Measurements from ENCODE around the gene RNF5.
"Not testable (repeated sequence)": the region's sequence is repeated elsewhere in the genome, so short reads cannot be mapped to it uniquely, and the experiment has no call there.

RNF5 gene

GRCh38 chr6:32137454-32137853, 40.8 kb upstream of the RNF5 start:
- TF ChIP-seq CTCF (conservative IDR thresholded peaks at IDR 0.05; ENCODE audit: control insufficient read depth, insufficient read depth, low read depth, low read length): no peak
- no peak overlapping the region for H3K4me3 ChIP-seq (ENCODE audit: control insufficient read depth, low read depth, low read length)

DNA sequence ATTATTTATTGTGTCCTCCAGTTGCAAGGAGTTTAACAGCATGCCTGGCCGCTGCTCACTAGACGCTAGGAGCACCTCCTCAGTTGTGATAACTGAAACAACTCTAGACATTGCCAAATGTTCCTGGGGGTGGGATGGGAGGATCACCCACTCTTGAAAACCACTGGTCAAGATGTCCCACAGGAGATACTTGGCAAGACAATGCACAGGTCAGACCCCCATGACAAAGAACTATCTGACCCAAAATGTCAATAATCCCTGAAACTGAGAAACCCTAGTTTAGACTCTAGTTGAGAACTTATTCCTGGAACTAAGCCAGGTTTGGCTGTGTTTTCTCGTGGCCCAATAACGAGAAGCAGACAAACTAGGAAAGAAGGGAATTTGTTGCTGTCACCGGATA, 38.6 kb upstream of the RNF5 start:
- no peak overlapping the region for H3K4me3 ChIP-seq (ENCODE audit: control insufficient read depth, low read depth, low read length)
- no peak for TF ChIP-seq CTCF (conservative IDR thresholded peaks at IDR 0.05; ENCODE audit: control insufficient read depth, insufficient read depth, low read depth, low read length)
- DNase-seq (ENCODE audit: low read depth): no peak

More at GRCh38 chr6:32137454-32137853, 40.8 kb upstream of the RNF5 start:
- DNase-seq (ENCODE audit: low read depth): no peak

DNA sequence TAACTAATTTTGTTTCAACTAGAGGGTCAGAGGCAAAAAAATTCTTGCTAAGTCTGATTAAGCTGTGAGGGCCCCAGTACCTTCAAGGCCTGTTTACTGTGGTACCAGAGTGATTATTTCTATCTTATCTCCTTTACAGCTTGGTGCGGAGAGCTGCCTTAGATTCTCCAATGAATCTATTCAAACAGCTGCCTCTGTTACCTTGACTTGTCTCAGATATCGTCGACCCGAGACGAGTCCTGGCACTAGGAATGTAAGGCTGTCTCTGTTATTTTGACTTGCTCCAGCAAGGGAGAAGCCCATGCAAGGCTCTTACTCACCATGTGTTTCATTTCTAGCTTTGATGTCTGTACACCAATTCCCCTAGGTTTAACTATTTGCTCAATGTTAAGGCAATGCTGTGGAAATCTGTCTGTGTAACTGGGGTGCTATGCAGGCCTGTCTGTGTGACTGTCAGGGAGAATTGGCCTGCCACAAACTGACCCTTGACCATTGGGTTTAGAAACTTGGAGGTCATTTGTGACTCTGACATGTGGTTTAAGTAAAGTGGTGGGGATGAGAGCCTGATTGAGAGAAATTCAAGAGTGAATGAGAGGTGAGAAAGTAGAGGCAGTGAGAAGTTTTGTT, 37.7 kb upstream of the RNF5 start:
- DNase-seq (ENCODE audit: low read depth): no peak
- no peak overlapping the region for H3K4me3 ChIP-seq (ENCODE audit: control insufficient read depth, low read depth, low read length)
- no peak for TF ChIP-seq CTCF (conservative IDR thresholded peaks at IDR 0.05; ENCODE audit: control insufficient read depth, insufficient read depth, low read depth, low read length)

DNA sequence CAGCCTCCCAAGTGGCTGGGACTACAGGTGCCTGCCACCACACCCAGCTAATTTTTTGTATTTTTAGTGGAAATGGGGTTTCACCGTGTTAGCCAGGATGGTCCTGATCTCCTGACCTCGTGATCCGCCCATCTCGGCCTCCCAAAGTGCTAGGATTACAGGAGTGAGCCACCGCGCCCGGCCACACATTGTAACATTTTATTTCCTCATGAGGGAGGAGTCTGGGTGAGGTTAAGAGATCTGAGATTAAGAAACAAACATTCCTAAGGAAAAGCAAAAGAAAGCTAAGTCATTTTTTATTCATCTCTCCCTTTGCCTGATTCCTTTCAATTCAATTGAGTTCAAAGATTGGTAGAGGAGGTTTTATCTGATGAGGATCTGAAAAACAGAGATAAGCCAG, 34.0 kb upstream of the RNF5 start:
- H3K4me3 ChIP-seq (ENCODE audit: control insufficient read depth, low read depth, low read length); DNase-seq (ENCODE audit: low read depth): not testable (repeated sequence)

GRCh38 chr6:32146287-32146686, 31.9 kb upstream of the RNF5 start:
- TF ChIP-seq CTCF (conservative IDR thresholded peaks at IDR 0.05; ENCODE audit: control insufficient read depth, insufficient read depth, low read depth, low read length): no peak
- H3K4me3 ChIP-seq (ENCODE audit: control insufficient read depth, low read depth, low read length): no peak overlapping the region
- no peak for DNase-seq (ENCODE audit: low read depth)

- TF ChIP-seq CTCF (conservative IDR thresholded peaks at IDR 0.05; ENCODE audit: control insufficient read depth, insufficient read depth, low read depth, low read length): no peak
- no peak for DNase-seq (ENCODE audit: low read depth)
- H3K4me3 ChIP-seq (ENCODE audit: control insufficient read depth, low read depth, low read length): no peak overlapping the region
Measured at GRCh38 chr6:32146687-32147086, 31.5 kb upstream of the RNF5 start.

DNA sequence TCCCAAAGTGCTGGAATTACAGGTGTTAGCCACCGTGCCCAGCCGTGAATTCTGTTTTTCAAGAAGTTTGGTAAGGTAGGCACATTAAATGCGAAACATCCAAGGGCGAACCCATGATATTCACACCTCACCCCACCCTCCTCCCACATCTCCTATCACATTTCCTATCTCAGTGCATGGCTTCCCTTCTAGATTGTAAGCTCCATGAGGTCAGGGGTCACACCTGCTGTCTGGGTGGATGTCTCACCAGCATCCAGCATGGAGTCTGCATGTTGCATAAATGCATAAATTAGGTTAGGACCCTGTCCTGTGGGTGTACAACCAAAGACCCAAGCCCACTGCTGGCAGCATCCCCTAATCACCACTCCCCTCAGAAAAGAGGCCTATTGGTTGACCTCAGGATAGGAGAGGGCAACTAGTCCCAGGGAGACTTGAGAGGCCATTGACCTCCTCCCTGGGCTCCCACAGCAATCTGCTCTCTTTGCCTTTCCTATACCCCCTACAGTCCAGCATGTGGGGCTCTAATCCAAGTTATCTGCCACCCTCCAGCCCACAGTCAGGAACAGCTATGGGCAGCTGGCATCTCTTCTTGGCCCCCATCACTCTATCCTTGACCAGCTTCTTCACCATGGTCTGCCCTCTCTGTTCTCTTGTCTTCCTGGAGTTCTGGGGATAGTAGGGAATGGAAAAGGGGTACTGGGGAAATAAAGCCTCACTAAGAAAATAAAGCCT, 30.6 kb upstream of the RNF5 start:
- H3K4me3 ChIP-seq (ENCODE audit: control insufficient read depth, low read depth, low read length): no peak overlapping the region
- no peak for DNase-seq (ENCODE audit: low read depth)
- TF ChIP-seq CTCF (conservative IDR thresholded peaks at IDR 0.05; ENCODE audit: control insufficient read depth, insufficient read depth, low read depth, low read length): no peak

All from fibroblast of mammary gland (primary cell).